Measurements from ENCODE around the gene BUB3. TPM values are rescaled to one million over a fixed set of nuclear protein-coding genes. Genes with fewer than 3 reads are reported as not detected.

The BUB3 gene
- total RNA-seq, 1 donor from 2014 or later: 97.0 TPM

GRCh38 chr10:123191886-123192285 is 37.7 kb downstream of the BUB3 start:
- TF ChIP-seq, protein P1, sequence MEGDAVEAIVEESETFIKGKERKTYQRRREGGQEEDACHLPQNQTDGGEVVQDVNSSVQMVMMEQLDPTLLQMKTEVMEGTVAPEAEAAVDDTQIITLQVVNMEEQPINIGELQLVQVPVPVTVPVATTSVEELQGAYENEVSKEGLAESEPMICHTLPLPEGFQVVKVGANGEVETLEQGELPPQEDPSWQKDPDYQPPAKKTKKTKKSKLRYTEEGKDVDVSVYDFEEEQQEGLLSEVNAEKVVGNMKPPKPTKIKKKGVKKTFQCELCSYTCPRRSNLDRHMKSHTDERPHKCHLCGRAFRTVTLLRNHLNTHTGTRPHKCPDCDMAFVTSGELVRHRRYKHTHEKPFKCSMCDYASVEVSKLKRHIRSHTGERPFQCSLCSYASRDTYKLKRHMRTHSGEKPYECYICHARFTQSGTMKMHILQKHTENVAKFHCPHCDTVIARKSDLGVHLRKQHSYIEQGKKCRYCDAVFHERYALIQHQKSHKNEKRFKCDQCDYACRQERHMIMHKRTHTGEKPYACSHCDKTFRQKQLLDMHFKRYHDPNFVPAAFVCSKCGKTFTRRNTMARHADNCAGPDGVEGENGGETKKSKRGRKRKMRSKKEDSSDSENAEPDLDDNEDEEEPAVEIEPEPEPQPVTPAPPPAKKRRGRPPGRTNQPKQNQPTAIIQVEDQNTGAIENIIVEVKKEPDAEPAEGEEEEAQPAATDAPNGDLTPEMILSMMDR (IDR thresholded peaks at IDR 0.05): no peak
- Mint-ChIP-seq H3K27me3 (ENCODE audit: unreplicated experiment) (no peaks in the 10 kb centered on the region), H3K4me1 (ENCODE audit: unreplicated experiment) (no peaks in the 10 kb centered on the region), H3K36me3 (ENCODE audit: unreplicated experiment) (no peaks in the 10 kb centered on the region), H3K27ac (ENCODE audit: unreplicated experiment) (no peak overlapping the region), H3K9me3 (ENCODE audit: unreplicated experiment) (no peaks in the 10 kb centered on the region), H3K4me3 (ENCODE audit: unreplicated experiment) (no peak overlapping the region)
- no peak for DNase-seq (ENCODE audit: extremely low spot score, unreplicated experiment)

- no peaks in the 10 kb centered on the region for H3K27me3 Mint-ChIP-seq (ENCODE audit: unreplicated experiment)
- H3K4me1 Mint-ChIP-seq (ENCODE audit: unreplicated experiment): no peaks in the 10 kb centered on the region
- TF ChIP-seq, protein P1 (IDR thresholded peaks at IDR 0.05): no peak
- DNase-seq (ENCODE audit: extremely low spot score, unreplicated experiment): no peak
- H3K4me3 Mint-ChIP-seq (ENCODE audit: unreplicated experiment): no peak overlapping the region
- H3K27ac Mint-ChIP-seq (ENCODE audit: unreplicated experiment): no peak overlapping the region
- no peaks in the 10 kb centered on the region for H3K9me3 Mint-ChIP-seq (ENCODE audit: unreplicated experiment)
- no peaks in the 10 kb centered on the region for H3K36me3 Mint-ChIP-seq (ENCODE audit: unreplicated experiment)
These were observed 39.9 kb downstream of the BUB3 start for GRCh38 chr10:123194056-123194455.

- H3K4me1 Mint-ChIP-seq (ENCODE audit: unreplicated experiment): no peaks in the 10 kb centered on the region
- TF ChIP-seq, protein P1 (IDR thresholded peaks at IDR 0.05): no peak
- peaks cover 1% of the 10 kb centered on the region for H3K9me3 Mint-ChIP-seq (ENCODE audit: unreplicated experiment)
- no peaks in the 10 kb centered on the region for H3K36me3 Mint-ChIP-seq (ENCODE audit: unreplicated experiment)
- no peaks in the 10 kb centered on the region for H3K27me3 Mint-ChIP-seq (ENCODE audit: unreplicated experiment)
- no peak for DNase-seq (ENCODE audit: extremely low spot score, unreplicated experiment)
- H3K27ac Mint-ChIP-seq (ENCODE audit: unreplicated experiment): no peak overlapping the region
- H3K4me3 Mint-ChIP-seq (ENCODE audit: unreplicated experiment): no peak overlapping the region
These were observed 46.3 kb downstream of the BUB3 start for GRCh38 chr10:123200531-123200930.

- H3K4me3 Mint-ChIP-seq (ENCODE audit: unreplicated experiment): no peak overlapping the region
- H3K9me3 Mint-ChIP-seq (ENCODE audit: unreplicated experiment): peaks cover 3% of the 10 kb centered on the region
- DNase-seq (ENCODE audit: extremely low spot score, unreplicated experiment): no peak
- no peaks in the 10 kb centered on the region for H3K4me1 Mint-ChIP-seq (ENCODE audit: unreplicated experiment)
- H3K36me3 Mint-ChIP-seq (ENCODE audit: unreplicated experiment): peaks cover 2% of the 10 kb centered on the region
- no peak overlapping the region for H3K27ac Mint-ChIP-seq (ENCODE audit: unreplicated experiment)
- TF ChIP-seq, protein P1 (IDR thresholded peaks at IDR 0.05): no peak
- no peaks in the 10 kb centered on the region for H3K27me3 Mint-ChIP-seq (ENCODE audit: unreplicated experiment)
These were observed 48.3 kb downstream of the BUB3 start for GRCh38 chr10:123202506-123202905.

DNA sequence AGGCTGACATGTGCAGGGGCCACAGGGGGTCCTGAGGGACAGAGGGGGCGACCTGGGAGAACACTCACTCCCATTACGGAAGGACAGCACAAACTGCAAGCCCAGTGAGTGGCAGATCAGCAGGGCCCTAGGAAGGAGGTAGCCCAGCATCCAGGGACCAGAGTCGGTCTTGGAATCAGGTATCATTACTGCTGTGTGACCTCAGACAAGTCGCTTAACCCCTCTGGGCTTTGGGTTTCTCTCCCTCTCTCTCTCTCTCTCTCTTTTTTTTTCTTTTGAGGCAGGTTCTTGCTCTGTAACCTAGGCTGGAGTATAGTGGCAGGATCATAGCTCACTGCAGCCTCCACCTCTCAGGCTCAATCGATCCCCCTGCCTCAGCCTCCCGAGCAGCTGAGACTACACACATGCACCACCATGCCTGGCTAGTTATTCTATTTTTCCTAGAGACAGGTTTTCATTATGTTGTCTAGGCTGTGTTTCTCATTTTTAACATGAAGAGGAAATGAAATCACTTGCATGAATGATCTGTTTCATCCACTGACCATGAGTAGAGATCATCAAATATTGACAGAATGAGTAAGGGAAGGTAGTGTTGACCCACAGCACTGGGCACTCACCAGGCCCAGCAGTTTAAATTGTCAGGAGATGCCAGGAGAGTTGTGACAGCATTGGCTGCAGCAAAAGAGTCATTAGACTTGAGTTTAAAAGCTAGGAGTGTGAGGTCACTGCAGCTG is 49.4 kb downstream of the BUB3 start:
- Mint-ChIP-seq H3K27me3 (ENCODE audit: unreplicated experiment) (no peaks in the 10 kb centered on the region), H3K4me3 (ENCODE audit: unreplicated experiment) (no peak overlapping the region), H3K36me3 (ENCODE audit: unreplicated experiment) (peaks cover 7% of the 10 kb centered on the region), H3K4me1 (ENCODE audit: unreplicated experiment) (no peaks in the 10 kb centered on the region), H3K27ac (ENCODE audit: unreplicated experiment) (no peak overlapping the region), H3K9me3 (ENCODE audit: unreplicated experiment) (peaks cover 10% of the 10 kb centered on the region)
- TF ChIP-seq, protein P1 (IDR thresholded peaks at IDR 0.05): no peak
- no peak for DNase-seq (ENCODE audit: extremely low spot score, unreplicated experiment)

Measured in osteocyte (in vitro differentiated cells).